IMR-90 (cell line): ENCODE results near the gene DCP2. TPM values are rescaled to one million over a fixed set of nuclear protein-coding genes. Genes with fewer than 3 reads are reported as not detected.

Experiments
- ATAC-seq: fragments of 200-7000 bp; cut with Tn5 transposase; 2 replicates; pipeline ENCODE4 v1.9.1; 2020; ENCODE audit warnings: low read depth, mild to moderate bottlenecking, moderate library complexity
- BruUV-seq: library from RNA; stranded (reverse); fragments of 400-500 nt; replicated peaks from 2 replicates; lab custom pipeline; 2021; lab: Mats Ljungman, UMichigan
- CTCF ChIA-PET: fragments of 300-600 bp; formaldehyde crosslinking; extraction: SDS; loops from one replicate; lab custom pipeline; 2021; ENCODE audit warnings: antibody characterized with exemption; lab: Yijun Ruan, JAX
- POLR2A ChIA-PET: fragments of 300-600 bp; sonication (Branson Sonifier 250); formaldehyde crosslinking; loops from one replicate; lab custom pipeline; 2022; ENCODE audit warnings: antibody characterized with exemption; ENCODE audit not compliant: unreplicated experiment; lab: Charles Lee
- DNase-seq: peaks from one replicate; pipeline ENCODE4 v3.0.0; 2013
- H2AFZ ChIP-seq: replicated peaks from 2 replicates; pipeline ENCODE3; 2013; ENCODE audit warnings: low read length, mild to moderate bottlenecking; ENCODE audit not compliant: poor library complexity
- H2AK5ac ChIP-seq: 2 replicates; pipeline ENCODE4 v1.6.1; 2013; ENCODE audit warnings: low read depth, low read length, inconsistent platforms
- H2AK9ac ChIP-seq: replicated peaks from 2 replicates; pipeline ENCODE3; 2013; ENCODE audit warnings: mild to moderate bottlenecking, low read depth, low read length, moderate library complexity; ENCODE audit not compliant: poor library complexity
- H2BK120ac ChIP-seq: 2 replicates; pipeline ENCODE4 v1.6.1; 2013; ENCODE audit warnings: low read depth, low read length, inconsistent platforms
- H2BK15ac ChIP-seq: 3 replicates; pipeline ENCODE4 v1.6.1; 2013; ENCODE audit warnings: low read depth, low read length, inconsistent platforms
- H2BK20ac ChIP-seq: 2 replicates; pipeline ENCODE4 v1.6.1; 2013; ENCODE audit warnings: low read depth, mild to moderate bottlenecking, inconsistent platforms, low read length, moderate library complexity
- H2BK5ac ChIP-seq: 2 replicates; pipeline ENCODE4 v1.6.1; 2013; ENCODE audit warnings: mild to moderate bottlenecking, low read depth, low read length, inconsistent platforms; ENCODE audit not compliant: poor library complexity, severe bottlenecking
- H3K14ac ChIP-seq: replicated peaks from 2 replicates; pipeline ENCODE4 v1.6.1; 2013; ENCODE audit warnings: low read depth, low read length, inconsistent platforms
- H3K18ac ChIP-seq: 2 replicates; pipeline ENCODE4 v1.6.1; 2013; ENCODE audit warnings: low read depth, low read length, control low read depth
- H3K23ac ChIP-seq: 2 replicates; pipeline ENCODE4 v1.6.1; 2013; ENCODE audit warnings: low read depth, low read length, inconsistent platforms
- H3K27ac ChIP-seq: 2 replicates; pipeline ENCODE4 v1.5.1; 2013; ENCODE audit warnings: mild to moderate bottlenecking, control low read depth, low read length; ENCODE audit not compliant: insufficient read depth
- H3K27me3 ChIP-seq: 2 replicates; pipeline ENCODE4 v1.6.1; 2013; ENCODE audit warnings: low read length; ENCODE audit not compliant: control insufficient read depth, insufficient read depth
- H3K36me3 ChIP-seq: 2 replicates; pipeline ENCODE4 v1.6.1; 2013; ENCODE audit warnings: low read length, mixed read lengths; ENCODE audit not compliant: control insufficient read depth, insufficient read depth
- H3K4ac ChIP-seq: 2 replicates; pipeline ENCODE4 v1.6.1; 2013; ENCODE audit warnings: low read depth, low read length, inconsistent platforms
- H3K4me1 ChIP-seq: 2 replicates; pipeline ENCODE4 v1.6.1; 2013; ENCODE audit warnings: low read length, mixed read lengths; ENCODE audit not compliant: control insufficient read depth, insufficient read depth
- H3K4me2 ChIP-seq: 2 replicates; pipeline ENCODE4 v1.6.1; 2013; ENCODE audit warnings: low read depth, mild to moderate bottlenecking, control low read depth, low read length, moderate library complexity
- H3K4me3 ChIP-seq: 2 replicates; pipeline ENCODE4 v1.5.1; 2013; ENCODE audit warnings: low read depth, mild to moderate bottlenecking, control low read depth, low read length, moderate library complexity; ENCODE audit not compliant: insufficient read depth
- H3K56ac ChIP-seq: 2 replicates; pipeline ENCODE4 v1.6.1; 2013; ENCODE audit warnings: low read length, inconsistent platforms; ENCODE audit not compliant: insufficient read depth; ENCODE audit errors: extremely low read depth
- H3K79me1 ChIP-seq, 2 experiments: 2 replicates each; pipeline ENCODE4 v1.6.1; 2013; ENCODE audit warnings: low read length in 2 of 2, inconsistent platforms in 1 of 2, low read depth in 1 of 2
- H3K9ac ChIP-seq: 2 replicates; pipeline ENCODE4 v1.6.1; 2013; ENCODE audit warnings: low read depth, low read length, control low read depth
- H3K9me1 ChIP-seq: 2 replicates; pipeline ENCODE4 v1.6.1; 2013; ENCODE audit warnings: low read length, inconsistent platforms; ENCODE audit not compliant: insufficient read depth
- H3K9me3 ChIP-seq: 2 replicates; pipeline ENCODE4 v1.6.1; 2013; ENCODE audit warnings: low read length; ENCODE audit not compliant: control insufficient read depth, insufficient read depth
- H4K20me1 ChIP-seq: 2 replicates; pipeline ENCODE4 v1.6.1; 2013; ENCODE audit warnings: low read length, inconsistent platforms; ENCODE audit not compliant: insufficient read depth
- H4K5ac ChIP-seq: 2 replicates; pipeline ENCODE4 v1.6.1; 2013; ENCODE audit warnings: mild to moderate bottlenecking, low read depth, low read length, control low read depth
- H4K8ac ChIP-seq, 2 experiments: 2 replicates each; pipeline ENCODE4 v1.6.1; 2013; ENCODE audit warnings: low read depth in 2 of 2, low read length in 2 of 2, control low read depth in 1 of 2, inconsistent platforms in 1 of 2
- H4K91ac ChIP-seq: 2 replicates; pipeline ENCODE4 v1.6.1; 2013; ENCODE audit warnings: low read depth, low read length, inconsistent platforms; ENCODE audit not compliant: insufficient read depth
- ELK1 ChIP-seq: fragments of 150-350 bp; IDR thresholded peaks from 2 replicates; pipeline ENCODE4 v1.6.1; 2016; ENCODE audit warnings: low read depth, mild to moderate bottlenecking, low read length, moderate library complexity, borderline replicate concordance
- FOS ChIP-seq: fragments of 150-350 bp; IDR thresholded peaks from 2 replicates; pipeline ENCODE4 v1.6.1; 2016; ENCODE audit warnings: low read depth, low read length
- whole genome bisulfite sequencing, 2 experiments: methylation state at CpG; one replicate each; pipeline versions ENCODE4 v1.1.5 to v1.1.7; 2013; ENCODE audit warnings: missing lambda C conversion rate in 2 of 2; ENCODE audit not compliant: insufficient read length in 1 of 2; ENCODE audit errors: extremely low coverage in 2 of 2; 5-methylcytosine and 5-hydroxymethylcytosine counted together
- dilution Hi-C: fragments of 300-500 bp; cut with HindIII; formaldehyde crosslinking; loops from one replicate; pipeline ENCODE4 v1.14.3; 2018; ENCODE audit warnings: low sequenced_read_pairs; ENCODE audit not compliant: unreplicated experiment
- in situ Hi-C: fragments of 300-500 bp; cut with MboI; formaldehyde crosslinking; loops from 3 replicates; pipeline ENCODE4 v1.14.3; 2019; ENCODE audit warnings: low sequenced_read_pairs, inconsistent platforms, mixed read lengths
- intact Hi-C: fragments of 100-400 bp; cut with micrococcal nuclease; formaldehyde crosslinking; loops from 2 replicates; pipeline ENCODE4 v1.10.0; 2022
- polyA plus RNA-seq, 3 experiments: library from polyadenylated mRNA; depleted of rRNA; stranded (reverse); fragments of >200 nt; gene quantifications; 2 replicates each; pipeline ENCODE4 v1.2.3, GENCODE V29; 2012; ENCODE audit warnings: low replicate concordance in 1 of 3
- total RNA-seq: library from RNA; depleted of rRNA; stranded (reverse); fragments of >200 nt; gene quantifications from 2 replicates; pipeline ENCODE4 v1.2.3, GENCODE V29; 2012

DCP2 gene
- total and polyA plus RNA-seq, 2 of the 4 experiments (the other 2 are of a cell fraction): 6.9 to 18.6 TPM

GRCh38 chr5:113047733-113048652 lies 71.4 kb downstream of the DCP2 start:
- 100% methylated on average over 3 of the region's 11 CpGs; no CpG with 5 or more reads in 1 of the 2 experiments for WGBS, 2 experiments
- H3K79me1 ChIP-seq: peaks cover 0 to 7% of the 10 kb centered on the region in 2 experiments; a peak in 2 of 4 replicates
- dilution Hi-C loops: no loop called here
- H3K4ac ChIP-seq: no peak overlapping the region
- ChIA-PET CTCF (no interaction called here), POLR2A (no interaction called here)
- no peaks in the 10 kb centered on the region for H3K9me3 ChIP-seq
- peaks cover 31% of the 10 kb centered on the region for H3K9me1 ChIP-seq
- H2AK9ac ChIP-seq: no peak overlapping the region
- in situ Hi-C loops: no loop called here
- H3K27me3 ChIP-seq: no peaks in the 10 kb centered on the region
- no peak overlapping the region for H3K18ac ChIP-seq
- H3K14ac ChIP-seq: no peak overlapping the region
- no peak overlapping the region for H3K56ac ChIP-seq
- intact Hi-C loops: no loop called here
- no peak for TF ChIP-seq FOS
- no peak for TF ChIP-seq ELK1
- peaks cover 54% of the 10 kb centered on the region for H3K36me3 ChIP-seq
- H3K27ac ChIP-seq: no peak overlapping the region
- no peak overlapping the region for H2BK120ac ChIP-seq
- H2BK5ac ChIP-seq: no peak overlapping the region
- no peak overlapping the region for H2BK20ac ChIP-seq
- no peak overlapping the region for H3K4me2 ChIP-seq
- 0 out of 4 replicates have a peak overlapping the region, but pooled peaks of 1 of the 2 experiments have one; percentile 17 for H4K8ac ChIP-seq
- peak overlapping the region; percentile 61; the same call in 1 of the 2 replicates for H2AK5ac ChIP-seq
- DNase-seq: no peak
- H2AFZ ChIP-seq: no peak overlapping the region
- H3K9ac ChIP-seq: no peak overlapping the region
- BruUV-seq: no TSS peak
- ATAC-seq: no peak
- no peaks in the 10 kb centered on the region for H4K20me1 ChIP-seq
- H2BK15ac ChIP-seq: no peak overlapping the region
- H3K4me3 ChIP-seq: no peak overlapping the region
- H4K5ac ChIP-seq: no peak overlapping the region
- no peak overlapping the region for H4K91ac ChIP-seq
- no peak overlapping the region for H3K23ac ChIP-seq
- H3K4me1 ChIP-seq: peaks cover 26% of the 10 kb centered on the region
